ENCODE measurements around the gene ASB18.

ASB18 gene

GRCh38 chr2:236240228-236240990, 23.8 kb downstream of the ASB18 start:
- DNase-seq, result no peak

- no peak for DNase-seq
Measured at GRCh38 chr2:236239276-236240065, 24.7 kb downstream of the ASB18 start.

- no peak for DNase-seq
Measured at GRCh38 chr2:236238751-236239150, 25.5 kb downstream of the ASB18 start.

GRCh38 chr2:236237468-236238190, 26.6 kb downstream of the ASB18 start:
- no peak for DNase-seq

GRCh38 chr2:236236559-236237452, 27.4 kb downstream of the ASB18 start:
- no peak for DNase-seq

- DNase-seq, result no peak
Measured at GRCh38 chr2:236229186-236229585, 35.0 kb downstream of the ASB18 start.

- no peak for DNase-seq
Measured at GRCh38 chr2:236223675-236224074, 40.5 kb downstream of the ASB18 start.

- no peak for DNase-seq
Measured at GRCh38 chr2:236221798-236222197, 42.4 kb downstream of the ASB18 start.

GRCh38 chr2:236219411-236219810, 44.8 kb downstream of the ASB18 start:
- DNase-seq, result no peak

- no peak for DNase-seq
Measured at GRCh38 chr2:236217926-236218325, 46.3 kb downstream of the ASB18 start.

- DNase-seq, result no peak
Measured at GRCh38 chr2:236216711-236217110, 47.5 kb downstream of the ASB18 start.

- no peak for DNase-seq
Measured at GRCh38 chr2:236215761-236216333, 48.4 kb downstream of the ASB18 start.

GRCh38 chr2:236215196-236215595, 49.0 kb downstream of the ASB18 start:
- no peak for DNase-seq

GRCh38 chr2:236214376-236214995, 49.7 kb downstream of the ASB18 start:
- no peak for DNase-seq

GRCh38 chr2:236211296-236211695, 52.9 kb downstream of the ASB18 start:
- DNase-seq, result no peak

- no peak for DNase-seq
Measured at GRCh38 chr2:236210536-236210935, 53.7 kb downstream of the ASB18 start.

GRCh38 chr2:236209996-236210395, 54.2 kb downstream of the ASB18 start:
- DNase-seq, result no peak

GRCh38 chr2:236209535-236209934, 54.7 kb downstream of the ASB18 start:
- DNase-seq, result peak; percentile 2

- no peak for DNase-seq
Measured at GRCh38 chr2:236208019-236208926, 55.9 kb downstream of the ASB18 start.

GRCh38 chr2:236207472-236207871, 56.7 kb downstream of the ASB18 start:
- no peak for DNase-seq

Measured in fibroblast of skin of right quadriceps (primary cell).